Astrocyte of the cerebellum (primary cell): Measurements from ENCODE around the gene RAET1G.
A peak's percentile ranks its signal among the peaks of the same experiment; 100 is the strongest.
"Not testable (repeated sequence)": the region's sequence is repeated elsewhere in the genome, so short reads cannot be mapped to it uniquely, and the experiment has no call there.

Source experiments
- DNase-seq: peaks from one replicate; pipeline ENCODE4 v3.0.0-alpha.2; 2011; ENCODE audit warnings: low read depth
- H3K4me3 ChIP-seq: 2 replicates; pipeline ENCODE4 v1.5.1; 2011; ENCODE audit warnings: mild to moderate bottlenecking, low read depth, low read length, moderate library complexity
- in situ Hi-C: cut with HindIII; loops from 2 replicates; pipeline ENCODE4 v1.10.0; 2017; ENCODE audit warnings: low sequenced_read_pairs
- TF ChIP-seq, protein P1 (sequence below): IDR thresholded peaks from 2 replicates; pipeline ENCODE4 v1.5.1; 2012; ENCODE audit warnings: low read length, low read depth, moderate library complexity, mild to moderate bottlenecking; ENCODE audit errors: missing control alignments

Gene RAET1G

DNA sequence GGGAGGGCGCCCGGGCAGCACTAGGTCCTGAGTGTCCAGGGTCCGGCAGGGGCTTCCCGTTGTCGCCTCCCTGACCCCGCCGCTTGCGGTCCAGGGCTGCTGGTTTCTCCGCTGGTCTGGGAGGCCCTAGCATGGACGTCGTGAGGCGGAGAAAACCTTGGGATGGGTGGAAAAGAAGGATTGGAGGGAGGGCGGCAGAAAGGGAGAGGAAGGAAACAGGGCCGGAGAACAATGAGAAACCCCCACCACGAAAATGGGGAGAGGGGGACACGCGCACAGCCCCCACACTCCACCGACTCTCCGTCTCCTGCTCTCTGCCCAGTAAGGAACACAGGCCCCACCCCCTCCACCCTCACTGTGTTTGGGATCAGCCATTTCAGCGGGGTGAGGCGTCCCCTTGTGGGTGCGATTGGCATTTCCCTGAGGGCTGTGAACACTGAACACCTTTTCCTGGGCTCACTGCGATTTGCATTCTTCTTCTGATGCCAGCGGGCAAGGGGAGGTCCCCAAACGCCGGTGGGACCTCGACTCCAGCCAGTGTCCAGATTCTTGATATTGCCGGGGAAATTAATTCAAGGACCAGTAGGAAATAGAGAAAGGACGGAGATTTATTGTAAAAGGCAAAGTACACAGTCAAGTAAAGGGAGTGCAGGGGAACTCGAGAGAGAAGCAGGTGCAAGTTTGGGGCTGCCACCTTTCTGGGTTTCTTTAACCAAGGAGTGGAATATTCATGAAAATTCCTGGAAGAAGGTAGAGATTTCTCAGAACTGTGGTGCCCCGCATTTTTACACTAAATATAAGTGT lies 3.3 kb upstream of the RAET1G start:
- DNase-seq, result peak; percentile 47
- in situ Hi-C loops, result no loop called here
- TF ChIP-seq, protein P1, sequence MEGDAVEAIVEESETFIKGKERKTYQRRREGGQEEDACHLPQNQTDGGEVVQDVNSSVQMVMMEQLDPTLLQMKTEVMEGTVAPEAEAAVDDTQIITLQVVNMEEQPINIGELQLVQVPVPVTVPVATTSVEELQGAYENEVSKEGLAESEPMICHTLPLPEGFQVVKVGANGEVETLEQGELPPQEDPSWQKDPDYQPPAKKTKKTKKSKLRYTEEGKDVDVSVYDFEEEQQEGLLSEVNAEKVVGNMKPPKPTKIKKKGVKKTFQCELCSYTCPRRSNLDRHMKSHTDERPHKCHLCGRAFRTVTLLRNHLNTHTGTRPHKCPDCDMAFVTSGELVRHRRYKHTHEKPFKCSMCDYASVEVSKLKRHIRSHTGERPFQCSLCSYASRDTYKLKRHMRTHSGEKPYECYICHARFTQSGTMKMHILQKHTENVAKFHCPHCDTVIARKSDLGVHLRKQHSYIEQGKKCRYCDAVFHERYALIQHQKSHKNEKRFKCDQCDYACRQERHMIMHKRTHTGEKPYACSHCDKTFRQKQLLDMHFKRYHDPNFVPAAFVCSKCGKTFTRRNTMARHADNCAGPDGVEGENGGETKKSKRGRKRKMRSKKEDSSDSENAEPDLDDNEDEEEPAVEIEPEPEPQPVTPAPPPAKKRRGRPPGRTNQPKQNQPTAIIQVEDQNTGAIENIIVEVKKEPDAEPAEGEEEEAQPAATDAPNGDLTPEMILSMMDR, result peak; percentile 92
- peak overlapping the region; percentile 43 for H3K4me3 ChIP-seq

DNA sequence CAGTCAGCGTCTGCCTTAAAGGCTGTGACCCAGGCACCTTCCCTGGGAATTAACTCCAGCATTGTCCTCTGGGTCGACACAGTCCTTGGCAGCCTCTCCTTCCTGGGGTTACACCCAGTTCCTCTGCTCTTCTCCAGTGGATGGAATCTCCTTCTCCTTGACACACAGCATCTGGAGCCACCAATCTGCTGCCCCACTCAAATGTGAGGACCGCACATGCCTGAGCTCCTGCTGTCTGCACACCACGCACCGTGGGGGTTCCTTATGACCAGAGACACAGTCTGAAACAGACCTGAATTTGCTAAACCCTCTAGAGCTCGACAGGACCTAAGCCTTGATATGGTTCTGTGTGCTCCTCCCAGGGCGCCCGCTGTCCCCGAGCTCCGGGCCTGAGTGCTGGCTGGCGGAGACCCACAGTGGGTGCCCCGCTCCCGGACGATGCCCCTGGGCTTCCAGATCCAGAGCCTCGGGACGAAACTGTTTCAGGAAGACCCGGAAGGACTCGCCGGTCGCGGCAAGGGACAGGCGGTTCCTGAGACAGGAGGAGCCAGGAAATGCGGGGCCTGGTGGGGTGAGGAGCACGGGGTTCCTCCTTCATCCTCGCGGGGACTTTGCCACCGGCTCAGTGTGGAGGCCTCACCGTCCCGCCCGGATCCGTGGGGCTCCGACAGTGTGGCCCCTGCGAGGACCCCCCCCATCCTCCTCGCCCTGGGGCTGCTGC lies 2.5 kb upstream of the RAET1G start:
- no peak for DNase-seq
- in situ Hi-C loops, result no loop called here
- peak overlapping the region; percentile 43 for H3K4me3 ChIP-seq
- TF ChIP-seq, protein P1, result no peak

DNA sequence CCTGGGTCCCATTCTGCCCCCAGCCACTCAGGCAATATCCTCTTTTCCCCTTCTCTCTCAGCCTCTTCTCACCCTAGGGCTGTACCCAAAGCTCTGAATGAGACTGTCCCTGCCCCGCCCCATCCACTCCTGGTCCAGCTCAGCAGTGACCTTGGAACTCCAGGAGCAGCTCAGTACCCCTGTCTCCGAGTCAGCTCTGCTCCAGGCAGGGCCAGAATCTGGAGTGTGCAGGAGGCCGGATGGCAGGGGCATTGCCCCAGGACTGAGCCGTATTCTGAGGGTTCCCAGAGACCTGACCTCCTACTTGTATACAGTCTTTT lies 2.0 kb upstream of the RAET1G start:
- no peak for DNase-seq
- in situ Hi-C loops, result no loop called here
- H3K4me3 ChIP-seq, result no peak overlapping the region
- TF ChIP-seq, protein P1, result no peak

DNA sequence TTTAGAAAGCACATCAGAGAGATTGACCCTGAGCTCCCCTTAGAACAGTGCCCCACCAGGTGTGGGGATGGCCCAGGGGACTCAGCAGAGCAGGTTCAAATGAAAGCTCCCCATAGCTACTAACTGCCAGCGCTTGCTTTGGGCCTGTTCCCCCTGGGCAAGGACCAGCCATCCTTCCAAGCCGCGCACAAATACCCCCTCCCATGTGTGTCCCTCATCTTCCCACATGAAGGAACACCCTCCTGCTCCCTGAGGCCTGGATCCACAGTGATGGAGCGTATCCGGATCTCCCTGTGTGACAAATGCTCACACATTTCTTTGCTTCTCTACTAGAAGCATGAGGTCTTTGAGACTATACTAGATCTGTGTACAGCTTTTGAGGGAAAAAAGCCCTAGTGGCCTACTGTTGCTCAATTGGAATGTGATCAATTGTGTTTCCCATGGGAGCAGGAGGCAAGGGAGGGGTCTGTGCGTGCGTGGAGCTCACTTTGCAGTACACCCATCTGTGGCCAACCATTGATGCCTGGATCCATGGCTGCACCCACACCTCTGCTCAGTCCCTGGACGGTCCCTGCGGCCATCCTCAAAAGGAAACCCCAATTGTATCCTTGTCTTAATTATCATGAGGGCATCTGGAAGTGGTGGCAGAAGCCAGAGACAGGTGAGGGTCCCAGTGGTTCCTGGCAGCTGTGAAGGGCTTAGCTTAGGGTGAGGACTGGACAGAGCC lies 1.4 kb upstream of the RAET1G start:
- TF ChIP-seq, protein P1, result no peak
- in situ Hi-C loops, result no loop called here
- no peak for DNase-seq
- no peak overlapping the region for H3K4me3 ChIP-seq

DNA sequence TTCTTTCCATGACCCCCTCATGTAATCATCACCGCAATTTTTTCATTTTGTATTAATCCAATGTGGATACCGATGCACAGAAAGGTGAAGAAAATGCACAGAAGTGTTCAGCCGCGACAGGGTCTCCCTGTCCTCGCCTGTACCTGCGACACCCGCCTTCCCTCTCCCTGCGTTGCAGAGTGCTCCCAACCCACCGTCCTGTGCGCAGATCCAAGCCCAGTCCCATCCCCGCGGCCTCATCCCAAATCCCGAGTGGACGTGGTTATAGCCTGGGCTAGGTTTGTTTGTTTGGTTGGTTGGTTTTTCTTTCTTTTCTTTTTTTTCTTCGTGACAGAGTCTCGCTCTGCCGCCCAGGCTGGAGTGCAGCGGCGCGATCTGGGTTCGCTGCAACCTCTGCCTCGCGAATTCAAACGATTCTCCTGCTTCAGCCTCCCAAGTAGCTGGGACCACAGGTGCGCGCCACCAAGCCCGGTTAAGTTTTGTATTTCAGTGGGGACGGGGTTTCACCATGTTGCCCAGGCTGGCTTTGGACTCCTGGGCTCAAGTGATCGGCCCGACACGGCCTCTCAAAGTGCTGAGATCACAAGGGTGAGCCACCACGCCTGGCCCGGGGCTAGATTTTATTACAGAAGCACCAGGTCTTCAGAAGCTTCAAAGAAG lies 536 bp upstream of the RAET1G start:
- TF ChIP-seq, protein P1, result no peak

DNA sequence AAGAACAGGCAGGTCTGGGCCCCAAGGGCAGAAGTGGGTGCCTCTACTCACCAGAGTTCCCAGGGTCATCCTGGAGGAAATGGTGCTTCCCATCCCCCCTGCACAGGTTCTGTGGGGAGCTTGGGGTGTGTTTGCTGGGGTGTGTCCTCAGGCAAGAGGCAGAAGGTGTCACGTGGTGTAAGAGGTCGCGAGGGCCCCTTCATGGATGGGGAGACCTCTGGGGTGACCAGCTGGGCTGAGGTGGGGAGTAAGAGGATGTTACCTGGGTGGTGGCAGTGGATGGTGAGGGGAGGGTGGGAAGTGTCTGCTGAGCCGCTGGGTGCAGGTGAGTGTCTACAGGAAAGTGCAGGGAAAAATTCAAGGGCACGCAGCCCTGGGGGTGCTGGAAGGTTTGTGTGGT lies 830 bp downstream of the RAET1G start:
- in situ Hi-C loops, result not testable (repeated sequence)
- H3K4me3 ChIP-seq, result peak overlapping the region; percentile 57

More for the DNA sequence above, 536 bp upstream of the RAET1G start:
- in situ Hi-C loops, result no loop called here
- peak overlapping the region; percentile 57 for H3K4me3 ChIP-seq
- DNase-seq, result no peak

More for the DNA sequence above, 830 bp downstream of the RAET1G start:
- DNase-seq, result not testable (repeated sequence)
